ENCODE data around the gene SORCS1.

GRCh38 chr10:107144490-107144889 is 20.0 kb downstream of the SORCS1 start:
- TF ChIP-seq CTCF (IDR thresholded peaks at IDR 0.05) (no peak), NFIC (IDR thresholded peaks at IDR 0.05; ENCODE audit: borderline replicate concordance) (no peak), GATA2 (CRISPR knock-in tag; IDR thresholded peaks at IDR 0.05) (no peak), TAF1 (IDR thresholded peaks at IDR 0.05; ENCODE audit: borderline replicate concordance, low read depth, low read length) (no peak)
